Hair follicular keratinocyte (primary cell): ENCODE results near the gene MSL1. TPM values are rescaled to one million over a fixed set of nuclear protein-coding genes. Genes with fewer than 3 reads are reported as not detected.

Experiments used
- total RNA-seq: library from RNA; depleted of rRNA; stranded (reverse); fragments of >200 nt; gene quantifications from 2 replicates; pipeline ENCODE4 v1.2.3, GENCODE V29; 2015

The MSL1 gene, protein sequence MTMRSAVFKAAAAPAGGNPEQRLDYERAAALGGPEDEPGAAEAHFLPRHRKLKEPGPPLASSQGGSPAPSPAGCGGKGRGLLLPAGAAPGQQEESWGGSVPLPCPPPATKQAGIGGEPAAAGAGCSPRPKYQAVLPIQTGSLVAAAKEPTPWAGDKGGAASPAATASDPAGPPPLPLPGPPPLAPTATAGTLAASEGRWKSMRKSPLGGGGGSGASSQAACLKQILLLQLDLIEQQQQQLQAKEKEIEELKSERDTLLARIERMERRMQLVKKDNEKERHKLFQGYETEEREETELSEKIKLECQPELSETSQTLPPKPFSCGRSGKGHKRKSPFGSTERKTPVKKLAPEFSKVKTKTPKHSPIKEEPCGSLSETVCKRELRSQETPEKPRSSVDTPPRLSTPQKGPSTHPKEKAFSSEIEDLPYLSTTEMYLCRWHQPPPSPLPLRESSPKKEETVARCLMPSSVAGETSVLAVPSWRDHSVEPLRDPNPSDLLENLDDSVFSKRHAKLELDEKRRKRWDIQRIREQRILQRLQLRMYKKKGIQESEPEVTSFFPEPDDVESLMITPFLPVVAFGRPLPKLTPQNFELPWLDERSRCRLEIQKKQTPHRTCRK
- 40.4 and 42.8 TPM in 2 replicates for total RNA-seq

DNA sequence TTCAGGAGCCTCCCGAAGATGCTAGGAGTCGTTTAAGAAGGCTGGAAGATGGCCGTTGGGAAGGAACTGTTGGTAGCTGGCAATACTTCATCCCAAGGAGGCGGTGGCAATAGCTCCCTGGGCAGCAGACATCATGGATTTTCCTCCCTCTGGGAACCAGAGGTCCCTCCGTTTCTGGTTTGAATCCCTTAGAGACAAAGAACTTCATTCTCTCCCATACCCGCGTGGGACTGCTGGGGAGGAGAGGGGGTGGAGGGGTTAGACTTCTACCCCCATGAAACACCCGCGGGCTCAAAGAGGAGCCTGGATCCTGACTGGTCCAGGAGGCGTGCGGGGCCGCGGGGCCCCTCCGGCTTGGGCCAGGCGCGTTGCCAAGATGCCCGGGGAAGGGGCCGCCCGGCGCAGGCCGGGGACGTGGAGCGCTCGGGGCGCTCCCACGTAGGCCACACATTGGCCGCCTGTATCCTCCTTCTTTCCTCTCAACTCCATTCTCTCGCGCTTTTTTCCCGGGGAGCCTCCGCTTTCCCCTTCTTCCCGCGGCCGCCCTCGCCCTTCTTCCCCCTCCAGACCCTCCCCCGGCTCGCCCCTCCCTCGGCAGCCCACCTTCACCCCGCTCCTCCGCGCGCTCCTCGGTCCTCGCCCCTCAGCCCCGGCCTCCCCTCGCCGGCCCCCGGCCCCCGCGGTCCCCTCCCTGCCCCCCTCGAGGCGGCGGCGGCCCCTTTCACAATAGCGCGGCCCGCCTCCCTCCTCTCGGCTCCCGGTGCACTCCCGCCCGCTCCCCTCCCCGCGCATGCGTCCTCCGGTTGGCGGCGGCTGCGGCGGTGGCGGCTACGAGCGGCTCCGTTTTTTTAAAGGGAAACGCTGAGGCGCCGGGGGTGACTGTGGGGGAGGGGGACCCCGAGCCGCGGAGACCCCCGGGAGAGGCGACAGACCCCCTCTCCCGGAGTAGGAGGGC is at the start of gene MSL1:
TSS of gene MSL1 (plus strand) at position 791 of the 955 bp plus-strand sequence. CDS start 642 bp downstream, outside the sequence.

DNA sequence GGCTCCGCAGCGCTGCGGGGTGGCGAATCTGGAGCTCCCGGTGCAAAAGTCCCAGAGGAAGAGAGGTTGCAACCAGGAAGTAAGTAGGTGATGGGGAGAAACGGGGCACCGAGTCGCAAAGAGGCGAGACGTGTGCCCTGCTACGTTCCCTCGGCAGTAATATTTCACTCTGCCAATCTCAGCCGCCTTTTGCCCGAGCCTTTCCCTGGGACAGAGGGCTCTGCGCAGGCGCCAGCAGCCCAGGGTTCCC is 21.4 kb upstream of the MSL1 start, which contains the start of gene NR1D1:
TSS of gene NR1D1 (minus strand) at position 171 of the 250 bp plus-strand sequence. CDS start 495 bp downstream, outside the sequence.

DNA sequence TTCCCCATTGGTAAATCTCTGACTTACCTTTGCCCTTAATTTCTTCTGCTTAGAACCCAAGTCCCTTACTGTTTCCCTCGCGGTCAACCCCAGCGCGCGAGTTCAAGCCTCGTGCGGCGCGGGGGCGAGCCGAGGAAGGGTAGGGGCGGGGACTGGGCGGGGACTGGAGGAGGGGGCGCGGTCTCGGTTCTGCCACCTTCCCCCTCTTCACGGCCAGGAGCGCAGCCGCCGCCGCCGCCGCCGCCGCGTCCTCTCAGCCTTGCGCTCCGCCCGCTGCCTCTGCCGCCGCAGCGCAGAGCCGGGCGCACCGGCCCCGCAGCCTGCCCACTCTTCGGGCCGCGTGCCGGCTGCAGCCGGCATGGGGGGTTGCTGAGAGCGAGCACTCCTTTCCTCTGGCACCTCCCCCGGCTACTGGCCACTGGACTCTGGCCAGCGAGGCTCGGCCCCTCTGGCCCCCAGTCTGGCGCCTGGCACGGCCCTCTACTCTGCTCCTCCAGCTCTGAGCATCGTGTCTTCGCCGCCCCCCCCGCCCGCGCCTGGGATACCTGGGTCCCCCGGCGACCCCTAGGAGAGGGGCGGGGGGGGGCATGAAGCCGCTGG is 55.6 kb downstream of the MSL1 start, which contains the start of gene RAPGEFL1:
TSS of gene RAPGEFL1 (plus strand) at position 196 of the 600 bp plus-strand sequence. CDS start at position 588, 392 bp downstream.

Other genes with a start within 250 kb of the MSL1 start
- 2.1 and 3.0 TPM in 2 replicates for gene GSDMB, start 203.3 kb upstream of the MSL1 start, total RNA-seq
- 28.7 and 30.7 TPM in 2 replicates for gene ORMDL3, start 194.4 kb upstream of the MSL1 start, total RNA-seq
- not detected in 2 replicates for gene LRRC3C, start 194.2 kb upstream of the MSL1 start, total RNA-seq
- 1.9 and 8.4 TPM in 2 replicates for gene GSDMA, start 159.0 kb upstream of the MSL1 start, total RNA-seq
- gene PSMD3, start 141.2 kb upstream of the MSL1 start, total RNA-seq = 144 and 208 TPM in 2 replicates
- 17.7 and 89.3 TPM in 2 replicates for gene CSF3, start 106.5 kb upstream of the MSL1 start, total RNA-seq
- gene MED24, start 67.6 kb upstream of the MSL1 start, total RNA-seq = 51.2 and 66.2 TPM in 2 replicates
- gene THRA, start 59.0 kb upstream of the MSL1 start, total RNA-seq = 10.5 and 11.3 TPM in 2 replicates
- 4.9 and 6.9 TPM in 2 replicates for gene NR1D1, start 21.4 kb upstream of the MSL1 start, total RNA-seq
- 21.4 and 22.2 TPM in 2 replicates for gene CASC3, start 18.6 kb downstream of the MSL1 start, total RNA-seq
- 6.8 and 7.1 TPM in 2 replicates for gene RAPGEFL1, start 55.5 kb downstream of the MSL1 start, total RNA-seq
- gene WIPF2, start 97.3 kb downstream of the MSL1 start, total RNA-seq = 7.3 and 9.7 TPM in 2 replicates
- 13.6 and 40.7 TPM in 2 replicates for gene CDC6, start 165.9 kb downstream of the MSL1 start, total RNA-seq
- gene RARA, start 187.2 kb downstream of the MSL1 start, total RNA-seq = 16.9 and 18.9 TPM in 2 replicates
- gene GJD3, start 242.8 kb downstream of the MSL1 start, total RNA-seq = not detected in 2 replicates